Measurements from ENCODE around the gene SFXN1. TPM values are rescaled to one million over a fixed set of nuclear protein-coding genes. Genes with fewer than 3 reads are reported as not detected.

Gene SFXN1
- total and polyA plus RNA-seq, 4 donors: 47.3 to 241 (median 53.7) TPM

- Histone ChIP-seq H3K9me3 (ENCODE audit: control insufficient read depth in 4 of 4, low read length in 3 of 4) (no peaks in the 10 kb centered on the region), H3K36me3 (ENCODE audit: control insufficient read depth in 4 of 4, insufficient read depth in 3 of 4, low read depth in 1 of 4, low read length in 3 of 4) (peaks cover 9 to 81% (median 78%) of the 10 kb centered on the region in 4 donors), H3K9ac (ENCODE audit: low read depth in 1 of 2, low read length in 2 of 2) (no peak overlapping the region), H3K27me3 (ENCODE audit: control insufficient read depth in 4 of 4, insufficient read depth in 4 of 4, low read length in 3 of 4) (no peaks in the 10 kb centered on the region), H3K4me1 (ENCODE audit: control insufficient read depth in 4 of 4, insufficient read depth in 4 of 4, low read length in 3 of 4) (no peaks in the 10 kb centered on the region), H3K27ac (ENCODE audit: low read depth in 1 of 2, low read length in 2 of 2) (no peak overlapping the region), H3K4me3 (ENCODE audit: low read depth in 1 of 3, low read length in 3 of 3) (no peak overlapping the region)
- TF ChIP-seq ATF3 (IDR thresholded peaks at IDR 0.05) (no peak), RXRA (IDR thresholded peaks at IDR 0.05) (no peak), SP1 (IDR thresholded peaks at IDR 0.05) (no peak), NR2F2 (IDR thresholded peaks at IDR 0.05) (no peak), ZBTB33 (IDR thresholded peaks at IDR 0.05) (no peak), RAD21 (IDR thresholded peaks at IDR 0.05) (no peak), REST (IDR thresholded peaks at IDR 0.05) (no peak), YY1 (IDR thresholded peaks at IDR 0.05) (no peak), HNF4G (IDR thresholded peaks at IDR 0.05) (no peak), GABPA (IDR thresholded peaks at IDR 0.05 in 1 of 2, conservative IDR thresholded peaks at IDR 0.05 in 1 of 2) (no peak), TAF1 (conservative IDR thresholded peaks at IDR 0.05) (no peak), JUND (IDR thresholded peaks at IDR 0.05) (no peak), MAX (IDR thresholded peaks at IDR 0.05) (no peak), HNF4A (conservative IDR thresholded peaks at IDR 0.05) (no peak), CTCF (IDR thresholded peaks at IDR 0.05; ENCODE audit: low read depth, low read length, missing input control) (no peak)
- 95% methylated on average over 7 of the region's 7 CpGs for WGBS
- no peak for DNase-seq (ENCODE audit: low spot score)
Measured at GRCh38 chr5:175517824-175518450, 39.6 kb downstream of the SFXN1 start.

GRCh38 chr5:175519006-175519405, 40.6 kb downstream of the SFXN1 start:
- Histone ChIP-seq H3K4me3 (ENCODE audit: low read depth in 1 of 3, low read length in 3 of 3) (no peak overlapping the region), H3K36me3 (ENCODE audit: control insufficient read depth in 4 of 4, insufficient read depth in 3 of 4, low read depth in 1 of 4, low read length in 3 of 4) (peaks cover 7 to 76% (median 75%) of the 10 kb centered on the region in 4 donors), H3K4me1 (ENCODE audit: control insufficient read depth in 4 of 4, insufficient read depth in 4 of 4, low read length in 3 of 4) (no peaks in the 10 kb centered on the region), H3K9me3 (ENCODE audit: control insufficient read depth in 4 of 4, low read length in 3 of 4) (no peaks in the 10 kb centered on the region), H3K27me3 (ENCODE audit: control insufficient read depth in 4 of 4, insufficient read depth in 4 of 4, low read length in 3 of 4) (no peaks in the 10 kb centered on the region), H3K9ac (ENCODE audit: low read depth in 1 of 2, low read length in 2 of 2) (no peak overlapping the region), H3K27ac (ENCODE audit: low read depth in 1 of 2, low read length in 2 of 2) (no peak overlapping the region)
- WGBS: 87% methylated on average over 2 of the region's 2 CpGs
- DNase-seq (ENCODE audit: low spot score): no peak
- TF ChIP-seq TAF1 (conservative IDR thresholded peaks at IDR 0.05) (no peak), HNF4G (IDR thresholded peaks at IDR 0.05) (no peak), JUND (IDR thresholded peaks at IDR 0.05) (no peak), REST (IDR thresholded peaks at IDR 0.05) (no peak), YY1 (IDR thresholded peaks at IDR 0.05) (no peak), RXRA (IDR thresholded peaks at IDR 0.05) (no peak), EGR1 (IDR thresholded peaks at IDR 0.05; ENCODE audit: low read depth in 2 of 2) (no peak), HNF4A (conservative IDR thresholded peaks at IDR 0.05) (no peak), MAX (IDR thresholded peaks at IDR 0.05) (no peak), SP1 (IDR thresholded peaks at IDR 0.05) (no peak), GABPA (IDR thresholded peaks at IDR 0.05 in 1 of 2, conservative IDR thresholded peaks at IDR 0.05 in 1 of 2) (no peak)

Measured in liver (tissue), 9 donors.